Central memory CD4-positive, alpha-beta T cell (primary cell): Measurements from ENCODE around the gene HLA-A.
"Not testable (repeated sequence)": the region's sequence is repeated elsewhere in the genome, so short reads cannot be mapped to it uniquely, and the experiment has no call there.

ENCODE experiments used
- DNase-seq: peaks from one replicate; pipeline ENCODE4 v3.0.0; 2022

HLA-A gene

GRCh38 chr6:29963697-29964096 is 21.4 kb downstream of the HLA-A start:
- DNase-seq, result not testable (repeated sequence)

DNA sequence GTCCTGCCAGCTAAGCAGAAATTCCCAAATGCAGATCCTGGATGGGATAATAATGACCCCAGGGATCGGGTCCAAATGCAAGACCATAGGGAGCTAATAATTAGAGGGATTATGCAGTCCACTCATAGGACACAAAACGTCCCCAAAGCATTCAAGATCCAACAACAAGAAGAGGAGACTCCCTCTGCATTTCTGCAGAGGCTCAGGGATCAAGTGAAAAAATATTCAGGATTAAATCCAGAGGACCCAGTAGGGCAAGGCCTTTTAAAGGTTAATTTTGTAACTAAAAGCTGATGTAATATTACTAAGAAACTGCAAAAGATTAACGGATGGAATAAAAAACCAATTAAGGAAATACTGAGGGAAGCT is 22.2 kb downstream of the HLA-A start:
- no peak for DNase-seq

DNA sequence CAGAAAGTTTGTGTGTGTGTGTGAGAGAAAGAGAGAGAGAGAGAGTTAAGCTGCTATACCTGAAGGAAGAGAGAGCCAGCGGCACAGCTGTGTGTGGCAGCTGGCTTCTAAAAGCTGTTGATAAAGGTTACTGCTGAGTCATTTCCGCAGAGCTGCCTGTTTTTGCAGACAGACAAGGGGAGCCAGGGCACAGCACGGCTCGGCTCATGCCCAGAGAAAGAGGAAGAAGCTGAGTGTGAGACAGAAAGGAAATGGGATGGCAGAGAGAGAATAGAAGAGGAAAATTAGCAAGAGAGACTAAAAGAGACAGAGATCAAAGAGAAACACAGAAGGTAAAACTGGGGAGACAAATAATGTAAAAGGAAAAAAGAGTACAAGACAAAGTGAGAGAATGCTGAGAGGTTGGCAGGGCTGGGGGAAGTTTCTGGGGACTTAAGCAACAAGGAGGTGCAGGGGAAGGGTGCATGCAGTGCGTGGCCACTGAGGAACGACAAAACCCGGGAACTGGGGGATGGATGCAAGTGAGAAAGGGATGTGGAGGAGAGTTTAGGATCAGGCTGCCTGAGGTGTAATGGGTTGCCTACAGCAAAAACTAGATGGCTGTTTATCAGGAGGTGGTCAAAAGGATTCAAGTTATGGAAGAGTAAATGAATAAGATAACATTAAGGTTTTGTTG is 22.7 kb downstream of the HLA-A start:
- peak; percentile 84 for DNase-seq

DNA sequence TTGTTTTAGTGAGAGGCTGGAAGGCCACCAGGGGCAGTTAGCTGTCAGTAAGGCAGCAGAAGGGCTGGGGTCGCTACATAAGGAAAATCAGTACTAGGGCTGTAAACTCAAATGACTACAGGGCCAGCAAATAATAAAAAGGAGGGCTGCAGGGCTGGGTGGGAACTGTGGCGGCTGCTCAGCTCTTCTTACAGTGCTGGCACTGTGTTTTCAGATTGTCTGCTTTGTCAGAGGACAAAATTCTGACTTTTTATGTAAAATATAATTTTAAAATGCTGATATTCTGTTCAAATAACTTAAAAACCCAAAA is 23.2 kb downstream of the HLA-A start:
- DNase-seq, result no peak

- DNase-seq, result peak; percentile 56
Measured at GRCh38 chr6:29965873-29966601, 23.7 kb downstream of the HLA-A start.

- DNase-seq, result no peak
Measured at GRCh38 chr6:29967379-29968010, 25.2 kb downstream of the HLA-A start.

GRCh38 chr6:29968130-29968529 is 25.8 kb downstream of the HLA-A start:
- no peak for DNase-seq

- DNase-seq, result no peak
Measured at GRCh38 chr6:29968905-29969304, 26.6 kb downstream of the HLA-A start.

DNA sequence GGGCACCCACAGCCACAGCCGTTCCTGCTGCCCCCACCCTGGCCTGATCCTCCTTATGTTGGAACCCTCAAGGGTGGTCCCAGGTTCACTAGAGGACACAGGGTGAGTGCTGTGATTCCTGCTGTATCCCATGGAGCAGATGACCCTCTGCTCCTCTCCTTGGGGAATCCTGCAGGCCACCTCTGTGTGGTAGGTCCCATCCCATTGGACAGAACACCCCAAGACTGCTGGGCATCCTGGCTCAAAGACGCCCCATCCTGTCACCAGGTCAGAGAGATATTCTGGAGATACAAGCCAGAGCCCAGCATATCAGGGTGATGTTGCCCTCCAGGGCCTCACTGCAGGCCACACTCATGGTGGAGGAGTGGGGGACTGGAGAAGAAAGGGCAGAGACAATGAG is 28.4 kb downstream of the HLA-A start:
- no peak for DNase-seq

DNA sequence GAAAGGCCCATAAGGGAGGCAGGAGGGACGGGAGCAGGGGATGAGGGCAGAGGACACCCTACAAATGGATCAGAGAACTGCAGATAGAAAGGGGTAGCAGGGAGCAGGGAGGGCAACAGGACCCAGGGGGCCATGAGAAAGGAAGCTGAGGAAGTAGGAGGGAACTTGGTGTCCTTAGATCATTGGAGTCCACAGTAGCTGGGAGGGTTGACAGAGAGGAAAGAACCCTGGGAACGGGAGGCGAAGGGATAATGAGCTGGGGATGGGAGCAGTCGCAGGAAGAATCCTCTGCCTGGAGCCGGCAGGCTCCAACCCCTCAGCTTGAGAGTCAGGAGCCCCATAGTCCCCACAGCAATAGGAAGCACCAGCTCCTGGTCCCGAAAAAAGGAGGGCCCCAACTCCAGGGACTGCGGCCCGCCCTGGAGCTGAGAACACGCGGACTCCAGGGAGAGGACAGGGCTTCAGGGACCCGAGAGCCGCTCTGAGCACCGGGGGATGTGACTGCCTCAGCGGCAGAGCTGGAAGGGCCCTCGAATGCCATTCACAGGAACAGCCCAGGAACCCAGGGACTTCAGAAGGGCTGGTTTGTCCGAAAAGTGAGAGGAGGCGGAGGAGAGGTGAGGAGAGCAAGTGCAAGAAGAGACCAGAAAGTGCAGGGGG is 32.7 kb downstream of the HLA-A start:
- DNase-seq, result no peak

DNA sequence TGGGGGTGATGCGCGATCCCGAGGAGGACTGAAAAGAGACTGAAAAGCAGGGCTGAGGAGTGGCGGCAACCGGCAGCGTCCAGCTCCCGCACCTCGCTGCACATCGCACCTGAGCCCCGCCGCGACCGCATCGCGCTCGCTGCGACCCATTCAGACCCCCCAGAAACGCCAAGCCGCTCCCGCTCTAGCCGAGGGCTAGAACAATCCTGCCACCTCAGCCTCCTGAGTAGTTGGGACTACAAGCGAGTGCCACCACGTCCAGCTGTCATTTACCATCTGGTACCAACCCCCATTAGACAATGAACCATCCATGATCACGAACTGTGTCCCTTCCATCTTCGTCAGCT is 33.2 kb downstream of the HLA-A start:
- no peak for DNase-seq

DNA sequence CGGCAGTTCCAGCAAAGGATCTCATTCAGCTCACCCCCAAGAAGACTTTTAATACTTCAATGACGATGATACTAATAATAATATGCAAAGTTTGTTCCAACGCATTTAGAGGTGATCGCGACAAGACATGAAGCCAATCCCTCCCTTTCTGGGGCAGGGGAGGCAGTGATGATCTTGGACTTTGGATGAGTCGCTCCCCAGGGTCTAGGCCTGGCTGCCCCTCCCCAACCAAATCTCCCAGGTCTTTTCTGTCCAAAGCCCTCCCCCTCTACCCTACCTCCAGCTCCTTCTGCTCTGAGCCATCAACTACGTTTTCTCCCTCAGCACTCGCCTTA is 33.9 kb downstream of the HLA-A start:
- DNase-seq, result no peak

DNA sequence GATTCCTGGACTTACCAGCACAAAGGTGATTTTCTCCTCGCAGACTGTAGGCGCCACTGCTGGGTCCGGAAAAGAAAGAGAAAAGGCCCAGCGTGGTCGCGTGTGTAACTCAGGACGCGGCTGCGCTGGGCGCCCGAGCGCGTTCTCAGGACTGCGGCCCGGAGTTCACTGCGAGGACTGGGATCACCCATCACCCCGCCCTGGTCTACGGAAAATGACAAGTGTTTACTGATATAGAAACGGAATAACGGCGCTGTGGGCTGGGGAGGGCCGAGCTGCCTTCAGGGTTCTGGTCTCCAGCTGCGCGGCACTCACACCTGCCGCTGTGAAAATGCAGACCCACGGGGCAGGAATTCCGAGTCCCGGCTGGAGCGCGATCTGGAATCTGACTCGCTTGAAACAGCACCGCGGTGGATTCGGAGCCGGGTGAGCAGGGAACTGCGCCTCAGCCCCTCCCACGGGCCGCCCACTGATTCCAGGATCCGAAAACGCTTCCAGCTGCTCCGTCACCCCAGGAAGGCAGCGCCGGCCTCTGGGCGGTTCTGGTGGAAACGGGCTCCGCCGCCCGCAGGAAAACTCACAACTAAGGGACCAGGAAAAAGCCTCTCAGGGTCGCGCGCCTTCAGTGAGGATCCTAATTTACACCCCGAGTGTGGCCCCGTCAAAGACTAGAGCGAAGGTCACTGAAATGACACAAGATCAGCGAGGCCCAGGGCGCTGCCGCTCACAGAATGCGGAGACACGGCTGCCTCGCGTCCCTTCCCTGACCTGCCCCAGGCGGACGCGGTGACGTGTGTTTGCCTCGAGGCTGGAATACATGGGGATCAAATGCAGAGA is 34.5 kb downstream of the HLA-A start:
- DNase-seq, result peak; percentile 40

DNA sequence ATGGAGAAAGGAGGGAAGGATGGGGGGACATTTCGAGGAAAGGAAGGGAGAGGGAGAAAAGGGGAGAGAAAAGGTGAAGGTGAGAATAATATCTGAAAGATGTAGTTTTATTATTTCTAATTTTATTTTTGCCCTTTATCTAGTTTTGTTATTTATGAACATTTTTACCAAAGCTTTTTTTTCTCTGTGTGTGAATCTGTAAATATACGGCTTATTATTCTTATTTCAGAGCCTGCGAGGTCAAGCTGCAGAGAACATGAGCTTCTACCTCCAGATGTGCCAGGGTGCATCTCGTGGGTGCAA is 35.0 kb downstream of the HLA-A start:
- DNase-seq, result no peak

DNA sequence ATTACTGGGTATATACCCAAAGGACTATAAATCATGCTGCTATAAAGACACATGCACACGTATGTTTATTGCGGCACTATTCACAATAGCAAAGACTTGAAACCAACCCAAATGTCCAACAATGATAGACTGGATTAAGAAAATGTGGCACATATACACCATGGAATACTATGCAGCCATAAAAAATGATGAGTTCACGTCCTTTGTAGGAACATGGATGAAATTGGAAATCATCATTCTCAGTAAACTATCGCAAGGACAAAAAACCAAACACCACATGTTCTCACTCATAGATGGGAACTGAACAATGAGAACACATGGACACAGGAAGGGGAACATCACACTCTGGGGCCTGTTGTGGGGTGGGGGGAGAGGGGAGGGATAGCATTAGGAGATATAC is 37.7 kb downstream of the HLA-A start:
- not testable (repeated sequence) for DNase-seq

GRCh38 chr6:29980511-29980910 is 38.2 kb downstream of the HLA-A start:
- DNase-seq, result no peak

DNA sequence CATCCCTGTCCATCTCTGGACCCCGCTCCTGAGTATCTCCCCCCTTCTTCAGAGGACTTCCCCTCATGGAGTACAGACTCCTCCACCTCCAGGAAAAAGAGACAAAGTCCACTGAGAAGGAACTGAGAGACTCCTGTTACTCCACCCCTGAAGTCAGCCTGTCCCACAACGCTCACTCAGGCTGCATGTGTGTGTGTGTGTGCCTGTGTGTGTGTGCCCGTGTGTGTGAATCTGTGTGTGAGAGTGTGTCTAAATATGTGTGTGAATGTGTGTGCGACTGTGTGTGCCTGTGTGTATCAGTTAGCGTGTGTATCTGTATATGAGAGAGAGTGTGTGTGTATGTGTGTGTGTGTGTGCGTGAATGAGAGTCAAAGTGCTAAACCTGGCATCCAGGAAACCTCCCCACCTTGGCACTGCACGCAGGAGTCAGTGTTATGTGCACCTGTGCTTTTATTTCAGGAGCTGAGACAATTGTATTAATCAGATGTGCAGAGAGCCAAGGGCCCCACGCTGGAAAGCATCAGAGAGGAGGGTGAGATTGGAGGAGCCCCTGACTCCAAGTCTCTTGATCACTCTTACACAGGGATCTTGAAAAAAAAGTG is 39.0 kb downstream of the HLA-A start:
- no peak for DNase-seq

DNA sequence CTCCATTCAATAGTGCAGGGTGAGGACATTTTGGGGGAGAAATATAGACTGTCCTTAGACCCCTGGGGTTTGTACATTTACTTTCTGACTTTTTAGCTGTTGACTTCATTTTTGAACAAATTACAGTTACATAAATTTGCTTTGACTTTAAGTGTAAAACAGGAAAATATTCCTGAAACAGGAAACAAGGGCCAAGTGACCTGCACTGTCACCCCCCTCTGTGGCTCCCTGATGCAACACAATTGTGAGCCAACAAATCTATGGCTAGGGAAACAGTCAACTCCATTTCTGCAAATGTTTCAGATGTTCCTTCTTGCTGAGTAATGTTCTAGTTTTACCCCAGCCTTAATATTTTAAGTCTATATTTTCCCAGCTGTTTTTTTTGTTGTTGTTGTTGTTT is 39.8 kb downstream of the HLA-A start:
- no peak for DNase-seq

- no peak for DNase-seq
Measured at GRCh38 chr6:29984232-29984631, 41.9 kb downstream of the HLA-A start.

DNA sequence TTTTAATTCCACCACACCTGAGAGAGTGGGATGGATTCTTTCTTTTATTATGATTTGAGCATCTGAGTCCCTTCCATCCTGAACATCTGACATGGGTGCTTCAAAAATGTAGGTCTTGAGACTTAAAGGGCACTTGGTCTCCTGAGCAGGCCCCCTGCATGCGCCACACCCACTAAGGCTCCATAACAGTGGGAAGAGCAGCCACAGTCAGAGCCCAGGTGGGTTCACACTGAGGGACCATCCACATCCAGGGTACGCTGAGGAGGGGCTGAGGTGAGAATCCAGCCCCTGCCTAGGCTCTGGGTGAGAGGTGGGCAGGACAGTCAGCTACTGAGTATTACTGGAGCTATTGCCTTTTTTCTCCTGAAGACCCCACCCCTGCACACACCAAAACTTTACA is 42.7 kb downstream of the HLA-A start:
- DNase-seq, result no peak

DNA sequence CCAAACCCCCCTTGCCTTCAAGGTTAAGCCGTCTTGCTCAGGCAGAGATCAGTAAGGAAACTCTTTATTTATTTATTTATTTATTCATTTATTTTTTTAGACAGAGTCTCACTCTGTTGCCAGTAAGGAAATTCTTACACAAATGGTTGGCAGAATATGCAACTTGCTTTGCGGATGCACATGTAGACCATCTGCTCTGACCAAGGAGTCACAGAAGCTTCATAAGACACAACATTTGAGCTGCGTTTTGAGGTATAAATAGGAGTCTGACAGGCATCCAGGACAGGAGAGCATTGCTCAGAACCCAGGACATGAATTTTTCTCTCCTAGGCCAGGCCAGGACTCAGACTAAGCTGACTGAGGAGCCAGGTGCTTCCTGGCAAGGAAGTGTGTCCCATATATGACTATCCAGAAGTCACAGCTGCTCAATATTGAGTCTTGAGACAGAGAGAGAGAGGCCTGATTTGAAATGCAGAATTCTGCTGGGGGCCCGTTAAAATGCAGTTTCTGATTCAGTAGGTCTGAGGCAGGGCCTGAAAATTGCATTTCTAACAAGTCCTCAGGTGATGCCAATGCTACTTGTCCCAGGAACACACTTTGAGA is 43.9 kb downstream of the HLA-A start:
- DNase-seq, result no peak

GRCh38 chr6:29989211-29989610 is 46.9 kb downstream of the HLA-A start:
- DNase-seq, result no peak

DNA sequence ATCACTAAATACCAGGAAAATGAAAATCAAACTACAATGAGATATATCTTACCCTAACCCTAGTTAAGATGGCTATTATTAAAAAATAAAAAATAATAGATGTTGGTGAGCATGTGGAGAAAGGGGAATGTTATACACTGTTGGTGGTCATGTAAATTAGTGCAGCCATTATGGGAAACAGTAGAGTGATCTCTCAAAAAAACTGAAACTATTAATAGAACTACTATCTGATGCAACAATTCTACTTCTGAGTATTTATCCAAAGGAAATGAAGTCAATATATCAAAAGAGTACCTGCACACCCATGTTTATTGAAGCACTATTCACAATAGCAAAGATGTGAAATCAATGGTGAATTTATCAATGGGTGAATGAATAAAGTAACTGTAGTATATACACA is 48.6 kb downstream of the HLA-A start:
- no peak for DNase-seq
